NCI-H524 (cell line): ENCODE data around the gene ANKRD55.
"Not testable (repeated sequence)": the region's sequence is repeated elsewhere in the genome, so short reads cannot be mapped to it uniquely, and the experiment has no call there.

Source experiments
- DNase-seq, 2 experiments: peaks; one replicate each; lab custom pipeline; 2025; lab: John Stamatoyannopoulos, UW

ANKRD55 gene

DNA sequence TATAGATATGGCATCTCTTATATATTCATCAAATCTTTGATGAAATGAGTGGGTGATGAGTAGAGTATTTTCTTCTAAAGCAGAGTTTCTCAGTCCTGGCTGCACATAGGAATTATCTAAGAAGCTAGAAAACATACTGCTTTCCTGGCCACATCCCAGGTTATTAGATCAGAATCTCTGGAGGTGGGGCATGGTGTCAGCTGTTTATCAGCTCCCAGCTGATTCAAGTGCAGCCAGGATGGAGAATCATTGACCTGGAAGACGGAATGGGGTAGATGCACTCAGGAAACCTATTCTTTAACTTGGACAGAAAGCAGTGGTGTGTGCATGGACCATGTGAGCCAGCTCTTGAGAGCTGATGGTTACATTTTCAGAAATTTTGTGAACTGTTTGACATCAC lies 130.2 kb downstream of the ANKRD55 start:
- no peak for DNase-seq

DNA sequence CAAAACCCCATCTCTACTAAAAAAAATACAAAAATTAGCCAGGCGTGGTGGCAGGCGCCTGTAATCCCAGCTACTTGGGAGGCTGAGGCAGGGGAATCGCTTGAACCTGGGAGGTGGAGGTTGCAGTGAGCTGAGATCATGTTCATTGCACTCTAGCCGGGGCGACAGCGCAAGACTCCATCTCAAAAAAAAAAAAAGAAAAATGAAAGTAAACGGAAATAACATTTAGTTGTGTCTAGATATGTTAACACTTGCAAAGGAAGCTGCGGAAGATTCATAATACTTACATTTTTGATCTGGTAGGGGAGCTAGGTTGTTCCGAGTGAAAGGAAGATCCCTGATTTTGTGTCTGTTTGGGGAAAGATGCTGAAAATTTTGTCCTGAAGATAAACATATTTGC lies 130.9 kb downstream of the ANKRD55 start:
- DNase-seq = not testable (repeated sequence)

DNA sequence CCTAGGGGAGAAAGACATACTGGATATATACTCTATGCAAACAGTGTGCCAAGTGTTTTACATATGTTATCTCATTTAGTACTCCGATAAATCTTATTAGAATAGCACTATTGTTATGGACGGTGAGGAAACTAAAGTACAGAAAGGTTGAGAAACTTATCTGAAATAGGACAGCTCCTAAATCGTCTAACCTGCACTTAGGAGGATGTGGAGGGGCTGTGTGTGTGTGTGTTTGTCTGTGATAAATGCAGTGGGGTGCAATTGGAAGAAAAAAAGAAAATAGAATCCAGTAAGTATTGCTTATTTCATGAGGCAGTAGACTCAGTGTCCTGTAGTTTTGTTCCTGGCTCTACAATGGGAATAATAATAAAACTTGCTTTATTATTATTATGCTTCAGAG lies 131.9 kb downstream of the ANKRD55 start:
- DNase-seq = no peak

- no peak for DNase-seq
Observed at GRCh38 chr5:56100439-56101176, 132.5 kb downstream of the ANKRD55 start.

- no peak for DNase-seq
Observed at GRCh38 chr5:56099346-56099745, 133.8 kb downstream of the ANKRD55 start.

DNA sequence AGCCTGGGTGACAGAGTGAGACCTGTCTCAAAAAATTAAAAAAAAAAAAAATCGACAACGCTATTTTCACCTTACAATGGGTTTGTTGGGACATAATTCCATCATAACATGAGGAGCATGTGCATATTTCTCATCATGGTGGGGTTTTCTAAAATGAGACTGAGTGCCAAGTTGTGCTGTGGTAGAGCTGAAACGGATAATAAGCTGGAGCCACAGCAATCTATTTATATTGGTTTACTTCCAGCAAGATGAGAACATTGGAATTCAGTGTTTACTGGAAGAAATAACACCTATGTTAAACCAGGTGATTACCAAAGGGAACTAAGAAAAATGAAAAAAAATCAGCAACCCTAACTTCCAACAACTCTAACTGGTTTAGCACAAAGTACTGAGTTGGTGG lies 136.1 kb downstream of the ANKRD55 start:
- DNase-seq = no peak

DNA sequence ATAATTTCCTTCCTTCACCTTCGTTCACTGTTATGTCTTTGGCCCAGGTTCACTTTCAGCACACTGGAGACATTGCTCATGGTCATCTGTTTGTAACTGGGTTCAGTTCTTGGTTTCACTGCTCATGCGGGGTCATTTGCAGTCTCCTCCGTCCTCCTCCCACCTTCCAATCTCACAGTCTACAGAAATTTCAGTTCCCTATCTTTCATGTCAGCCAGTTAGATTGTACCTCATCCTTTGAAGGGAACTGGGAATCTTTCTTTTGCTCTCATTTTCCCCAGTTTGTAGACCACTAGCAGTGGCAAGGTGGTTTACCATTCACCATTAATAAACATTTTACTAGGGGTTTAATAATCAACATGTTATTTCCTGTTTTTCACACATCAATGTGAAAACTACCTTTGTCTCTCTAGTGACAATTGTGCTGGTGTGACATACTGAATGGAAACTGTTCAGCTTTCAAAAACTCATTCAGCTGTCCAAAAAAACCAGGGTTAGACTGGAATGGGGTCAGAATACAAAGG lies 137.5 kb downstream of the ANKRD55 start:
- DNase-seq = no peak

DNA sequence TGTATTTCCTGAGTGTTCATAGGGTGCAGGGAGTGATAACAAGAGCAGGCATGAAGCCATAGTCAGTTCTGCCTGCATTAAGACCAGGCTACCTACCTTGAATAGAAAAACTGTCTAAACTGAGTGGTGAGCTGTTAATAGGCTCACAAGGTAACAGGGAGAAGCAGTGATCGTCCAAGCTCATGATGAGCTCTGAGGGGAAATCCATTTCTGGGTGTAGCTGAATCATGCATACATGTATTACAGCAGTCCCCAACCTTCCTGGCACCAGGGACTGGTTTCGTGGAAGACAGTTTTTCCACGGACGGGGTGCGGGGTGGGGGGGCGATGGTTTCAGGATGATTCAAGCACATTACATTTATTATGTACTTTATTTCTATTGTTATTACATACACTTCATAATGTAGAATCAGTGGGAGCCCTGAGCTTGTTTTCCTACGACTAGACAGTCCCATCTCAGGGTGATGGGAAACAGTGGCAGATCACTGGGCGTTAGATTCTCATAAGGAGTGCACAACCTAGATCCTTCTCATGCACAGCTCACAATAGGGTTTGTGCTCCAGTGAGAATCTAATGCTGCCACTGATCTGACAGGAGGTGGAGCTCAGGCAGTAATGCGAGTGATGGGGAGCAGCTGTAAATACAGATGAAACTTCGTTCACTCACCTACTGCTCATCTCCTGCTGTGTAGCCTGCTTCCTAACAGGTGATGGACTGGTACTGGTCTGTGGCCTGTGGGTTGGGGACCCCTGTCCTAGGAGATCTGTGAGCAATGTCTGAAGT lies 138.4 kb downstream of the ANKRD55 start:
- DNase-seq = no peak

DNA sequence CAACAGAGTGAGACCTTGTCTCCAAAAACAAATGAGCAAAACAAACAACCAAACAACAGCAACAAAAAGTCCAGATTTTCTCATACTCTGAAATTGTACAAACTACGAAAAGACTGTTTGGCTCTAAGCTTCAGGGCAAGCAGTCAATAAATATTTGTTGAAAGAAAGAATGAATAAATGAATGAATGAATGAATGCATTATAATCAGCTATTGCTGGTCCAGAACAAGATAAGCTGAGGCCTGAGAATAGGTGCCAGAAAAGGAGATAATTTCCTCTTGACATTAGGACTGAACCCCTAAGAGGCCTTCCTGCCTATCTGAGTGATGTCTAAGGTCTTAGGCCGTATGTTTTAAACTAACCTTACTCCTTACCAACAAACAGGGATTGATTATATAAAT lies 139.2 kb downstream of the ANKRD55 start:
- no peak for DNase-seq

DNA sequence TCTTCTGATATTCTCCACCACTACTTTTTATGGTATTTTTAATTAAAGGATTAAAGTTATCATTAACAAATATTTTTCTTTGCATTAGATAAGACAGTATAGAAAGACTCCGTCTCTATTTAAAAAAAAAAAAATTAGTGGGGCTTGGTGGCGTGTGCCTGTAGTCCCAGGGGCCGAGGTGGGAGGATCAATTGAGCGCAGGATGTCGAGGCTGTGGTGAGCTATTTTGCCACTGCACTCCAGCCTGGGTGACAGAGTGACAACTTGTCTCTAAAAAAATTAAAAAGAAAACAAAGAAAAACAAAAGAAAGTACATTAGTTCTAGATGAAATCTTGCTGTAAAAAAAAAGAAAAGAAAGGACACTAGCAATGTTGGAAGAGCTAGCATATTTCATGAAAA lies 141.0 kb downstream of the ANKRD55 start:
- no peak for DNase-seq

DNA sequence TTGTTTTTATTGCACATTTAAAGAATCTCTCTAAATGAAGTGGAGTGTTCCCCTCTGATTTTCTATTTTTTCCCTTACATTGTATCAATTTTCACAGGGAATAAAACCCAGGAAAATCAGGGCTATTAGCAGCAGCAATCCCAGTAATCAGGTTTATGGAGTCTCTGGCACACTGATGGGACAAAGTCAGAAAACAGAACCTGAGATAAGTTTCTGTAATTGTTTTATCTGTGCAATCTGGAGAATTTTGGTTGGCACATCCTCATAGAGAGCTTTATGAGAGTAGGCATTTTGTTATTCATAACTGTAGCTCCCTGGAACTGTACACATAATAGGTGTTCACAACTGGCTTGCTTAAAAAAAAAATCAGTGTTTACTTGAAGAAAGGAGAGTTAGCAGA lies 141.5 kb downstream of the ANKRD55 start:
- DNase-seq = no peak

GRCh38 chr5:56090793-56091460 lies 142.2 kb downstream of the ANKRD55 start:
- DNase-seq = no peak

DNA sequence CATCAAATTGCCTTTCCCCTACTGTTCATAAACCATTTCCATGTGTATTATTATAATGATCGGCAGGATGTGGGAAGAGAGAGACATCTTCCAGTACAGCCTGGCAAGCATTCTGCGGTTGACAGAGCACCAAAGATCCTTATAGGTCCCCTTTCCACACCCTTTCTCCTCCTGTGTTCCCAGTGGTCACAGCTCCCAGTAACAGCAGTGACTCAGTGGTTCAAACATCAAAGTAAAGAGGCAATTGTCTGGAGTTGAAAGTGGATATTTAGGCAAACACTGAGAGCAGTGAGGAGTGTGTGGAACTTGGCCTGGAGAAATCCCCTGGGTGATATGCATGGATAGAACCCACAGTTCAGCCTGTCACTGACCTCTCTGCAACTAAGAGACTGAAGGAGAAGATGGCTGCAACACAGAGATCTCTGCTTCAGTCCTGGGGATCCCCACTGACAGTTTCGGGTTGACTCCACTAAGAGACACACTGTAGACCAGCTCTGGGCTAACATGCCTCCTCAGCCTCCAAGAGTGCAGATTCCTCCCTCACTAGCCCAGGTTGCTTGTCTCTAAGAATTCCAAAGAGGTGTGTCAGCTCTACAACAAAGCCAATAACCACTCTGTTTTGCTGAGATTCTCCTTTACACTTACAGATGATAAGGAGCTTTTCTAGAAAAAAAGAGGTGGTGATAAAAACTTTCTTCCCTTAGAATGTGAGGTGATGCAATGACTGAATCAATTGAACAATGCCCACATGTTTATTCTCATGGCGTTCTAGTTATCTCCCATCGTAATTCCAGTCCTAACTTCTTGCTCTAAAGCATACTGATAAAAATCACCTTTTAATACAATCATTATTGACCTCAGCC lies 143.9 kb downstream of the ANKRD55 start:
- DNase-seq = no peak

DNA sequence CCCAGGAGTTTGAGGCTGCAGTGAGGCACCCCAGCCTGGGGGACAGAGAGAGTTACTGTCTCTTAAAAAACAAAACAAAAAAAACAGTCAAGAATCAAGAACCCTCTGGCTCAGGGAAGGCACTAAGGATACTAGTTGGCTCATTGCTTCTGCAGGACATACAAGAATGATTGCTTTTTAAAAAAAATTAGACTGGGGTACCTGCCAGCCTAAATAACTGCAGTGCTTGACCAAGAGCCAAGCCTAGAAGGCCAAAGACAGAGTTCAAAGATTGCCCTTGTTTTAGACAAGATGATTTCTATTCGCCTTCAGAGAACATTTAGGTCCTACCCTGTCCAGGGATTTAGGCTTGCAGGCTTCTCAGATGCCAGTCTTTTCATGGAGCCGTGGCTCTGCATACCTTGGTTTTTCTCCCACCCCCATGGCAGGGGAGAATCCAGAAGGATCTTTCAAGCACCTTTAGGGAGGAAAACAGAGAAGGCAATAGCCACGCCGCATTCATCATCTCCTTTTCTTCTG lies 144.6 kb downstream of the ANKRD55 start:
- no peak for DNase-seq

- DNase-seq = no peak
Observed at GRCh38 chr5:56085193-56085592, 147.9 kb downstream of the ANKRD55 start.

DNA sequence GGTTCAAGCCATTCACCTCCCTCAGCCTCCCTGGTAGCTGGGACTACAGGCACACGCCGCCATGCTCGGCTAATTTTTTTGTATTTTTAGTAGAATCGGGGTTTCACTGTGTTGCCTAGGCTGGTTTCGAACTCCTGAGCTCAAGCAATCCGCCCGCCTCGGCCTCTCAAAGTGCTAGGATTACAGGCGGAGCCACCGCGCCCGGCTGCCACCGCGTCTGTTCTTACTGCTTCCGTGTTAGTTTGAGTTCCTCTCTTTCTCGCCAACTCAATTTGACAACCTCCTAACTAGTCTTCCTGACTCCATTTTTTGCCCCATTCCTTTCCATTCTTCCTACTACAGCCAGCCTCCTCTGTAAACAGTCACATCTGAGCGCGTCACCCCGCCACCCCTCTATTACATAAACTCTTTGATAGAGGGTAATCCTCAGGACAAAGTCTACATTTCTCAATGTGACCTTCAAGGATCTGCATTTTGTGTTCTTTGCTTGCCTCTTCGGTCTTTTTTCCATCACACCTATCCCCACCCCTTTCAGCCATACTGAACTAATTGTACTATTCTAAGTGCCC lies 149.8 kb downstream of the ANKRD55 start:
- DNase-seq = no peak

DNA sequence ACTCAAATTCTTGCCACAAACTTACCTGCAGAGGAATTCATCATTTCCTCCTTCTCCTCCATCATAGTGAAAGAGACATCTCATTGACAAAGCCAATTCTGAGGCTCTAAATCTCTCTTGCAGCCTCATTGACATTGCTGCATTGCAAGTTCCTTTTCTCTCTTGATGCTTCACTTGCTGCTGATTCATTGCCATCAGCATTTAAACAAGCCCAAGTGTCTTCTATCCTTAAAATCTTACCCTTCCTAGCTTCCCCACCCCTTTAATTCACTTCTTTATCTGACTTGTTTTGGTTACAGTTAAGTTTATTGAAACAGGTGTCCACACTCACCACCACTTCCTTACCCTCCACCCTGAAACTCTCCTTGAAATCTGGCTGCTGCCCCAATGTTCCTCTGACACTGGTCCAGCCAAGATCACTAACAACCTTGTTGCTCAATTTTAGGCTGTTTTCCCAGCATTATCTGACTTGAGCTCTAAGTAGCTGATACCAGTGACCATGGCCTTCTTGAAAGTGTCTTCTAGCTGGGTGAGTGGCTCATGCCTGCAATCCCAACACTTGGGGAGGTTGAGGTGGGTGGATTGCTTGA lies 152.0 kb downstream of the ANKRD55 start:
- DNase-seq = not testable (repeated sequence)

DNA sequence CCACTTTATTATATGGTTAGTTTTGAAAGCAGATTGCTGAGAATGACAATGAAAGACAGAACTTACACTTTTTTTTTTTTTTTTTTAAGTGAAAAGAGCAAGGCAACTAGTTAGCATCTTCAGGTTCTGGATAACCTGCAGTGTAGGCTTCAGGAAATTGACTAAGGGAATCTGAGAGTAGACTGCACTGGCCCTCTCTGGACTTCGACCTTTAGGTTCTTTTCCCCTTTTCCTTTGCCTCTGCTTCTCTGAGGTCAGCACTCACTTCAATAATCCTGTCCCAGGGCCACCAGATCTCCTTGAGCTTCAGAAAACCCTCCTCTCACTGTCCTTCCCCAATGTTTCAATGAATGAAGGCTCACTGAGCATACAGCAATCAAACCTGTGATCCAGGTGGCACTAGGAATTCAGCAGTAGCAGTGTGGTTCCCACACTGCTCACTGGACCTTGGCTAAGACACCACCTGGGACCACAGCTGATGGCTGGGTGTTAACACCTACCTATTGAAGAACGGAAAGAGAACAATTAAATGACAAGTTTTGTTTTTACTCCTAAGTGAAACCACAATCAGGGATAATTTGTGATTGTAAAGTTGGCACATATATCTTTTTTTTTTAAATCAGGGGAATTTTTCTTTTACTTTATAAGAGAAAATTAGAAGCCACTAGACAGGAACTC lies 152.6 kb downstream of the ANKRD55 start:
- DNase-seq = no peak

DNA sequence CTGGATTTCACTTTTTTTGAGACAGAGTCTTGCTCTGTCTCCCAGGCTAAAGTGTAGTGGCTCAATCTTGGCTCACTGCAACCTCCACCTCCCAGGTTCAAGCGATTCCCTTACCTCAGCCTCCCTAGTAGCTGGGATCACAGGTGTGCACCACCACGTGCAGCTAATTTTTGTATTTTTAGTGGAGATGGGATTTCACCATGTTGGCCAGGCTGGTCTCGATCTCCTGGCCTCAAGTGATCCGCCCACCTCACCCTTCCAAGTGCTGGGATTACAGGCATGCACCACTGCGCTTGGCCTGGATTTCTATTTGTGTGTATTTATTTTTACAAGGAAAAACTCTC lies 154.0 kb downstream of the ANKRD55 start:
- not testable (repeated sequence) for DNase-seq
